Body of pancreas (tissue), 4 donors: ENCODE measurements around the gene HSPB7. TPM values are rescaled to one million over a fixed set of nuclear protein-coding genes. Genes with fewer than 3 reads are reported as not detected.

ENCODE experiments used
- ATAC-seq: fragments of 150-250 bp; one replicate; pipeline ENCODE4 v1.9.1; 2016
- DNase-seq, 4 donors: peaks; one replicate each; pipeline ENCODE4 v3.0.0-alpha.2; 2019
- H3K27ac ChIP-seq, 4 donors: fragments of 200-600 bp; sonication (generic); 1 replicate in 3 of 4; 2 replicates in 1 of 4; pipeline versions ENCODE4 v1.5.1 to v1.6.1; 2016 to 2019; ENCODE audit warnings: mild to moderate bottlenecking in 1 of 4, mixed read lengths in 1 of 4, moderate library complexity in 1 of 4
- H3K27me3 ChIP-seq, 2 donors: fragments of 200-600 bp; sonication (generic); one replicate each; pipeline ENCODE4 v1.6.0; 2016; ENCODE audit warnings: mild to moderate bottlenecking in 1 of 2
- H3K36me3 ChIP-seq, 2 donors: fragments of 200-600 bp; sonication (generic); replicated peaks in 1 of 2; 2 replicates each; pipeline ENCODE4 v1.5.1; 2016; ENCODE audit warnings: low read depth in 2 of 2; ENCODE audit not compliant: insufficient read depth in 1 of 2
- H3K4me1 ChIP-seq: fragments of 200-600 bp; sonication (generic); one replicate; pipeline ENCODE4 v1.6.0; 2016
- H3K4me3 ChIP-seq, 2 donors: fragments of 200-600 bp; sonication (generic); 1 replicate in 1 of 2; 2 replicates in 1 of 2; pipeline ENCODE4 v1.5.1; 2016 to 2019
- H3K9me3 ChIP-seq, 3 donors: fragments of 200-600 bp; sonication (generic); 1 replicate in 2 of 3; 2 replicates in 1 of 3; pipeline ENCODE4 v1.5.1; 2016
- CTCF ChIP-seq, 7 experiments: fragments of 450-650 bp in 4 of 7; fragments of 200-600 bp in 3 of 7; sonication (generic) in 3 of 7; IDR thresholded peaks; one replicate each; pipeline ENCODE4 v1.5.1; 2016 to 2019; ENCODE audit warnings: antibody characterized with exemption in 7 of 7
- POLR2A ChIP-seq, 3 donors: fragments of 450-650 bp; IDR thresholded peaks; one replicate each; pipeline ENCODE4 v1.6.1; 2016; ENCODE audit warnings: antibody characterized with exemption in 3 of 3, mild to moderate bottlenecking in 2 of 3
- WGBS, 2 donors: methylation state at CpG; one replicate each; pipeline ENCODE4 v1.1.5; 2017; 5-methylcytosine and 5-hydroxymethylcytosine counted together
- intact Hi-C: fragments of 100-400 bp; cut with DNase I; formaldehyde crosslinking; loops from one replicate; pipeline ENCODE4 v1.15.1; 2023
- total RNA-seq, 2 donors: library from RNA; depleted of rRNA; stranded (reverse); fragments of >200 nt; gene quantifications; one replicate each; pipeline ENCODE4 v1.1.0, GENCODE V29; 2016

HSPB7 gene
- total RNA-seq, 2 donors from 2014 or later: 5.7 to 39.9 TPM

- no peaks in the 10 kb centered on the region for H3K9me3 ChIP-seq
- no peak for TF ChIP-seq CTCF (IDR thresholded peaks at IDR 0.05)
- no peak for TF ChIP-seq POLR2A (IDR thresholded peaks at IDR 0.05)
- no peak for ATAC-seq
- intact Hi-C loops: loop anchor here (10.0 kb wide), 1 partner anchor 184 kb away; no protein-coding TSS in a partner anchor
- no peak for DNase-seq
- 94 to 95% methylated on average over 11 of the region's 11 CpGs for WGBS, 2 donors
- H3K36me3 ChIP-seq: no peaks in the 10 kb centered on the region
- H3K27ac ChIP-seq: no peak overlapping the region
- no peak overlapping the region for H3K4me3 ChIP-seq
- no peaks in the 10 kb centered on the region for H3K27me3 ChIP-seq
- no peaks in the 10 kb centered on the region for H3K4me1 ChIP-seq
These were observed 18.9 kb downstream of the HSPB7 start for GRCh38 chr1:15998929-15999328.

GRCh38 chr1:15997637-15998280 is 20.1 kb downstream of the HSPB7 start:
- H3K27ac ChIP-seq: no peak overlapping the region
- no peak overlapping the region for H3K4me3 ChIP-seq
- ATAC-seq (no peak), DNase-seq (no peak)
- 87 to 94% methylated on average over 4 to 9 of the region's 9 CpGs for WGBS, 2 donors
- H3K36me3 ChIP-seq: no peaks in the 10 kb centered on the region
- TF ChIP-seq POLR2A (IDR thresholded peaks at IDR 0.05): no peak
- TF ChIP-seq CTCF (IDR thresholded peaks at IDR 0.05): no peak
- H3K27me3 ChIP-seq: no peaks in the 10 kb centered on the region
- intact Hi-C loops: loop anchor here (10.0 kb wide), 1 partner anchor 183 kb away; no protein-coding TSS in a partner anchor
- H3K4me1 ChIP-seq: no peaks in the 10 kb centered on the region
- H3K9me3 ChIP-seq: no peaks in the 10 kb centered on the region

GRCh38 chr1:15997076-15997585 is 20.7 kb downstream of the HSPB7 start:
- intact Hi-C loops: loop anchor here (10.0 kb wide), 1 partner anchor 182 kb away; no protein-coding TSS in a partner anchor
- ATAC-seq (no peak), DNase-seq (no peak)
- no peaks in the 10 kb centered on the region for H3K4me1 ChIP-seq
- H3K4me3 ChIP-seq: no peak overlapping the region
- H3K9me3 ChIP-seq: no peaks in the 10 kb centered on the region
- H3K27ac ChIP-seq: no peak overlapping the region
- no peaks in the 10 kb centered on the region for H3K36me3 ChIP-seq
- WGBS, 2 donors: 68 to 88% methylated on average over 3 to 9 of the region's 9 CpGs
- TF ChIP-seq CTCF (IDR thresholded peaks at IDR 0.05) (no peak), POLR2A (IDR thresholded peaks at IDR 0.05) (no peak)
- no peaks in the 10 kb centered on the region for H3K27me3 ChIP-seq

- peak; percentile 50 to 88 (median 66) for TF ChIP-seq CTCF (IDR thresholded peaks at IDR 0.05)
- no peak for TF ChIP-seq POLR2A (IDR thresholded peaks at IDR 0.05)
- Histone ChIP-seq H3K9me3 (no peaks in the 10 kb centered on the region), H3K27me3 (no peaks in the 10 kb centered on the region), H3K27ac (no peak overlapping the region), H3K4me1 (peaks cover 1% of the 10 kb centered on the region), H3K4me3 (no peak overlapping the region), H3K36me3 (no peaks in the 10 kb centered on the region)
- intact Hi-C loops: loop anchor here (10.0 kb wide), 1 partner anchor 180 kb away; no protein-coding TSS in a partner anchor
- 59 to 68% methylated on average over 6 to 11 of the region's 11 CpGs for WGBS, 2 donors
- DNase-seq: peak; percentile 62 to 75 (median 66)
- peak; percentile 72 for ATAC-seq
These were observed 23.1 kb downstream of the HSPB7 start for GRCh38 chr1:15994590-15995351.
